ENCODE data around the gene LAMA3. TPM values are rescaled to one million over a fixed set of nuclear protein-coding genes. Genes with fewer than 3 reads are reported as not detected.

LAMA3 gene
- total RNA-seq, 4 donors from 2014 or later: 46.3 to 80.6 (median 67.1) TPM

DNA sequence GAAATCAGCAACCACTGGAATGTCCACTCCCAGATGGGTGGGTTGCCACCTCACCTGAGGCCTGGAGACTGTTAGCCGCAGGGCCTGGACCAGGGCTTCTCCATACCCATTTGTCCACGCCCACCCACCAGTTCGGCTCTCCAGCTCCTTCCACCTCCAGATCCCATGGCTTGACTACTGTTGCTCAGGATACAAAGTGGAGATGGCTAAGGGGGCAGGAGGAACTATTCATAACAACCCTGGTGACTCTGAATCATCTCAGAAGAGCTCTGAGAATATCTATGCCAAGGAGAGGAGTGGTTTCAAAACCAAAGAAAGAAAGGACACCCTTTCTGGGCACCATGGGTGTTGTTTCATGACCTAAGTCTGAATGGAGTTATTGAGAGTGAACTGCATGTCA, 145.8 kb downstream of the LAMA3 start:
- H3K36me3 ChIP-seq: peaks cover 0 to 4% (median 0%) of the 10 kb centered on the region in 3 donors
- H3K27ac ChIP-seq: peak overlapping the region in 3 of 4 donors; percentile 2 to 72 (median 10)
- TF ChIP-seq, protein P1, sequence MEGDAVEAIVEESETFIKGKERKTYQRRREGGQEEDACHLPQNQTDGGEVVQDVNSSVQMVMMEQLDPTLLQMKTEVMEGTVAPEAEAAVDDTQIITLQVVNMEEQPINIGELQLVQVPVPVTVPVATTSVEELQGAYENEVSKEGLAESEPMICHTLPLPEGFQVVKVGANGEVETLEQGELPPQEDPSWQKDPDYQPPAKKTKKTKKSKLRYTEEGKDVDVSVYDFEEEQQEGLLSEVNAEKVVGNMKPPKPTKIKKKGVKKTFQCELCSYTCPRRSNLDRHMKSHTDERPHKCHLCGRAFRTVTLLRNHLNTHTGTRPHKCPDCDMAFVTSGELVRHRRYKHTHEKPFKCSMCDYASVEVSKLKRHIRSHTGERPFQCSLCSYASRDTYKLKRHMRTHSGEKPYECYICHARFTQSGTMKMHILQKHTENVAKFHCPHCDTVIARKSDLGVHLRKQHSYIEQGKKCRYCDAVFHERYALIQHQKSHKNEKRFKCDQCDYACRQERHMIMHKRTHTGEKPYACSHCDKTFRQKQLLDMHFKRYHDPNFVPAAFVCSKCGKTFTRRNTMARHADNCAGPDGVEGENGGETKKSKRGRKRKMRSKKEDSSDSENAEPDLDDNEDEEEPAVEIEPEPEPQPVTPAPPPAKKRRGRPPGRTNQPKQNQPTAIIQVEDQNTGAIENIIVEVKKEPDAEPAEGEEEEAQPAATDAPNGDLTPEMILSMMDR (IDR thresholded peaks at IDR 0.05): no peak
- no peak for TF ChIP-seq POLR2A (IDR thresholded peaks at IDR 0.05)
- no peak for TF ChIP-seq EP300 (IDR thresholded peaks at IDR 0.05)
- no peak for DNase-seq (ENCODE audit: low spot score in 2 of 2)
- no peaks in the 10 kb centered on the region for H3K9me3 ChIP-seq
- H3K4me3 ChIP-seq: no peak overlapping the region
- peaks cover 0 to 15% (median 2%) of the 10 kb centered on the region in 4 donors for H3K4me1 ChIP-seq
- 90 to 92% methylated on average over 3 of the region's 3 CpGs for WGBS, 2 donors
- H3K27me3 ChIP-seq: no peaks in the 10 kb centered on the region

DNA sequence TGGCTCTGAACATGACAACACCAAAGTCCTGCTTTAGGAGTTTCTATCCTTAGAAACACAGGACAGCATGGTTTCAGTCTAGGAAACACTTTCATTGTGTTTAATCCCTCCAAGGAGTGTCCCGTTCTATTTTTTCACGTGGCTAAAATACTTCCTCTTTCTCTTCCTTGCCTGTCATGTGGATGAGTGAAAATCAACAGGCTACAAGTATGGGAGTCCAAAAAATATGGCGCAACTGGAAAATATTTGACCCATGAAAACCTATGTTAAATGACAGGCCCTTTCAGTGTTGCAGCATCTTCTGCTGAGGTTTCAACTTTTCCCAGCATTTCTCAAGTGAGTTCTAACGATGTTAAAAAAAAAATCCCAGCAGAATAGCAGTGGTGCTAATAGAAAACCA, 146.3 kb downstream of the LAMA3 start:
- Histone ChIP-seq H3K27me3 (no peaks in the 10 kb centered on the region), H3K4me1 (peaks cover 0 to 15% (median 2%) of the 10 kb centered on the region in 4 donors), H3K4me3 (no peak overlapping the region), H3K36me3 (peaks cover 0 to 4% (median 0%) of the 10 kb centered on the region in 3 donors), H3K9me3 (no peaks in the 10 kb centered on the region), H3K27ac (peak overlapping the region in 3 of 4 donors; percentile 2 to 72 (median 50))
- 59 to 64% methylated on average over 4 of the region's 4 CpGs for WGBS, 2 donors
- peak in 1 of 2 donors; percentile 26 for DNase-seq (ENCODE audit: low spot score in 2 of 2)
- TF ChIP-seq POLR2A (IDR thresholded peaks at IDR 0.05) (no peak), EP300 (IDR thresholded peaks at IDR 0.05) (peak; percentile 24 to 73)

DNA sequence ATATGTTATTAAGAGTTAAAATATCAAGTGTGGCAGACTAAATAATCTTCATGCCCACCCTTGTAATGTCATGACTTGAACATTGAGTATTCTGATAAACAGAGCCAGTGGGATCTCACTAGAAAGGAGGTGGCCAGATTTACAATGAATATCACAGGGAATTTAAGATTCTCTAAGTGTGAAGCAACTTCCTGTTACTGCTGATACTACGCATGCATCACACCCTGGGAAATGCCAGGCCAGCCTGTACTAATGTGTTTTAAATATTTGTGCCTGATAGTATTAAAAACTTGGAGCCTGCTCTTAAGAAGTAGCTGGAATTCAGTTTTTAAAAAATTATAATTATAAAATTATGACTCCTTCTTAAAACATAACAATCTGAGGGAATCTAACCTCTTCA, 148.3 kb downstream of the LAMA3 start:
- peak in 1 of 2 donors; percentile 26 for DNase-seq (ENCODE audit: low spot score in 2 of 2)
- no peaks in the 10 kb centered on the region for H3K27me3 ChIP-seq
- no peak overlapping the region for H3K4me3 ChIP-seq
- H3K4me1 ChIP-seq: peaks cover 0 to 15% (median 2%) of the 10 kb centered on the region in 4 donors
- 69 to 72% methylated on average over 1 of the region's 1 CpG for WGBS, 2 donors
- peaks cover 0 to 10% (median 0%) of the 10 kb centered on the region in 3 donors for H3K36me3 ChIP-seq
- no peaks in the 10 kb centered on the region for H3K9me3 ChIP-seq
- H3K27ac ChIP-seq: peak overlapping the region in 2 of 4 donors; percentile 26 to 70
- TF ChIP-seq POLR2A (IDR thresholded peaks at IDR 0.05) (no peak), EP300 (IDR thresholded peaks at IDR 0.05) (peak in 1 of 2 donors; percentile 17)

DNA sequence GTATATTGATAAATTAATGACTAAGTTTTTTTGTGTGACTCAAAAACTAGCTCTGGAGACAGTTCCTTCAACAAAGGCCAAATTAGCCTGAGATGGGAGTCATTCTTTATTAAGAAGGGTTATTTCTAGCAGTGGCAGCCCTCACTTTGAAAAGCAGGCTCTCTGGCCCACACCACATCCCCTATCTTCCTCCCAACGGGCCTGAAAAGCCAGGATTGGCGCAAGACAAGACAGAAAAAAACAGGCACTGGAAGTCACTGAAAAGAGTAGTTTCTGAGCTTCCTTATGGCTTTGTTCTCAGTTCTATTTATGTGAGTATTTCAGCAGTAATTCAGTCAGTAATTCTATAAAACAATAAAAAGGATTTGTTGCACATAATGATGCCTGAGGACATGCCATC, 149.0 kb downstream of the LAMA3 start:
- DNase-seq (ENCODE audit: low spot score in 2 of 2): no peak
- Histone ChIP-seq H3K36me3 (peaks cover 0 to 17% (median 0%) of the 10 kb centered on the region in 3 donors), H3K27me3 (no peaks in the 10 kb centered on the region), H3K9me3 (no peaks in the 10 kb centered on the region), H3K4me3 (no peak overlapping the region), H3K4me1 (peaks cover 0 to 15% (median 2%) of the 10 kb centered on the region in 4 donors), H3K27ac (peak overlapping the region in 3 of 4 donors; percentile 25 to 70 (median 26))
- WGBS, 2 donors: 50% methylated on average over 2 of the region's 2 CpGs
- TF ChIP-seq EP300 (IDR thresholded peaks at IDR 0.05) (no peak), POLR2A (IDR thresholded peaks at IDR 0.05) (no peak)
- TF ChIP-seq, protein P1 (IDR thresholded peaks at IDR 0.05): no peak

DNA sequence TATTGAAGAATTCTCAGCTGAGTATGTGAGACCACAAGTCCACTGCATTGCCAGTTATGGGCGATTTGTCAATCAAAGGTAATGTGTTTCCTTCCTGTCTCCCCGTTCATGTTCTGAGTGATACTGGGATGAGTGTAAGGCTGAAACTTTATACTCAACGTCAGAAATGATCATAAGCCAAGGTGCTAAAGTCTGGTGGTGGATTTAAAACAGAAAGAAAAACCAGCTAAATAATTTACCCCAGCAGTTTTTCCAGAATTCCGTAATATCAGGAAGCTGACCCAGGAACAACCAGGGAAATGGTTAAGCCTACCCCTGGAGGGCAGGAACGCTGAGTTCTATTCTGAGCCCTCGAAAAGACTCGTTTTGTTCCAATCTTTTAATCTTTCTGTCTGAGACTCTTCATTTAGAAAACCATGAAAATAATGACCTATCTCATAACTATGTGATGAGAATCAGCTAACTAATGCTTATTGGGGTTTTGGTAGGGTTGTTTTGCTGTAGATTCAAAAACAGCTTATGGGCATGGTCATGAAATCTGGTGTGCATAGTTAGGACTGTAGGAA, 149.6 kb downstream of the LAMA3 start:
- H3K27ac ChIP-seq: peak overlapping the region in 3 of 4 donors; percentile 25 to 70 (median 52)
- 49 to 51% methylated on average over 7 of the region's 7 CpGs for WGBS, 2 donors
- H3K36me3 ChIP-seq: peaks cover 0 to 23% (median 0%) of the 10 kb centered on the region in 3 donors
- H3K27me3 ChIP-seq: no peaks in the 10 kb centered on the region
- no peaks in the 10 kb centered on the region for H3K9me3 ChIP-seq
- H3K4me3 ChIP-seq: no peak overlapping the region
- TF ChIP-seq, protein P1 (IDR thresholded peaks at IDR 0.05): no peak
- TF ChIP-seq POLR2A (IDR thresholded peaks at IDR 0.05) (no peak), EP300 (IDR thresholded peaks at IDR 0.05) (no peak)
- peaks cover 0 to 15% (median 2%) of the 10 kb centered on the region in 4 donors for H3K4me1 ChIP-seq
- no peak for DNase-seq (ENCODE audit: low spot score in 2 of 2)

DNA sequence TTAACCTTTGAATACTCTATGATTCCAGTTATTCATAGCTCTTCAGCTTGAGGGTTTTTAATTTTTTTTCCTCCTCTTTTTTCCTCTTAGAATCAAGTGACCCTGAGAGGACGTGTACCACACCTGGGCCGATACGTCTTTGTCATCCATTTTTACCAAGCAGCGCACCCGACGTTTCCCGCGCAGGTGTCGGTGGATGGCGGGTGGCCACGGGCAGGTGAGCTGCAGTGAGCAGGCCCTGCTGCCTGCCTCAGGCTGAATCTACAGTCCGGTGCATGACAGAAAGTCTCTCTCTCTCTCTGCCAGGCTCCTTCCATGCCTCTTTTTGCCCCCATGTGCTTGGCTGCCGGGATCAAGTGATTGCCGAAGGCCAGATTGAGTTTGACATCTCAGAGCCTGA, 153.1 kb downstream of the LAMA3 start:
- no peak for DNase-seq (ENCODE audit: low spot score in 2 of 2)
- no peak overlapping the region for H3K4me3 ChIP-seq
- TF ChIP-seq POLR2A (IDR thresholded peaks at IDR 0.05): no peak
- TF ChIP-seq EP300 (IDR thresholded peaks at IDR 0.05): no peak
- TF ChIP-seq, protein P1 (IDR thresholded peaks at IDR 0.05): no peak
- H3K4me1 ChIP-seq: peaks cover 0 to 15% (median 2%) of the 10 kb centered on the region in 4 donors
- WGBS, 2 donors: 93 to 94% methylated on average over 14 of the region's 14 CpGs
- H3K27me3 ChIP-seq: no peaks in the 10 kb centered on the region
- peaks cover 0 to 55% (median 0%) of the 10 kb centered on the region in 3 donors for H3K36me3 ChIP-seq
- H3K9me3 ChIP-seq: no peaks in the 10 kb centered on the region
- no peak overlapping the region for H3K27ac ChIP-seq

Data from tibial nerve (tissue), 4 donors.